GM19043 (cell line): ENCODE results near the gene SEMA4C.
A peak's percentile ranks its signal among the peaks of the same experiment; 100 is the strongest.

ENCODE experiments used
- ATAC-seq: cut with Tn5 transposase; IDR thresholded peaks from one replicate; pipeline ENCODE4 v1.9.1; 2021; ENCODE audit warnings: low read depth; ENCODE audit not compliant: unreplicated experiment

Gene SEMA4C

GRCh38 chr2:96825057-96825456, 44.8 kb downstream of the SEMA4C start:
- ATAC-seq: no peak

GRCh38 chr2:96824079-96824870, 45.6 kb downstream of the SEMA4C start:
- ATAC-seq: no peak

GRCh38 chr2:96823198-96823597, 46.7 kb downstream of the SEMA4C start:
- no peak for ATAC-seq

- no peak for ATAC-seq
These were observed 47.1 kb downstream of the SEMA4C start for GRCh38 chr2:96822786-96823185.

- no peak for ATAC-seq
These were observed 48.7 kb downstream of the SEMA4C start for GRCh38 chr2:96821113-96821675.

GRCh38 chr2:96819876-96820511, 49.9 kb downstream of the SEMA4C start:
- ATAC-seq: no peak

- no peak for ATAC-seq
These were observed 50.6 kb downstream of the SEMA4C start for GRCh38 chr2:96819128-96819875.

GRCh38 chr2:96817882-96818281, 52.0 kb downstream of the SEMA4C start:
- ATAC-seq: no peak

- ATAC-seq: no peak
These were observed 52.8 kb downstream of the SEMA4C start for GRCh38 chr2:96816836-96817702.

GRCh38 chr2:96816127-96816835, 53.6 kb downstream of the SEMA4C start, which contains the start of gene CNNM3:
Gene CNNM3 (plus strand): TSS chr2:96816268. CDS start chr2:96816278, 10 bp downstream.
- peak; percentile 86 for ATAC-seq

- no peak for ATAC-seq
These were observed 54.4 kb downstream of the SEMA4C start for GRCh38 chr2:96815326-96816126.

GRCh38 chr2:96813656-96814055, 56.2 kb downstream of the SEMA4C start:
- ATAC-seq: no peak

GRCh38 chr2:96811917-96812316, 58.0 kb downstream of the SEMA4C start:
- ATAC-seq: no peak

GRCh38 chr2:96810783-96811192, 59.1 kb downstream of the SEMA4C start:
- no peak for ATAC-seq

- ATAC-seq: no peak
These were observed 59.7 kb downstream of the SEMA4C start for GRCh38 chr2:96809951-96810782.
